Measurements from ENCODE around the gene PLA2G2F. TPM values are rescaled to one million over a fixed set of nuclear protein-coding genes. Genes with fewer than 3 reads are reported as not detected.

Gene PLA2G2F
- total and polyA plus RNA-seq, 2 donors (not counting 3 experiments of a cell fraction or from before 2014, with no cell fraction given): not detected

DNA sequence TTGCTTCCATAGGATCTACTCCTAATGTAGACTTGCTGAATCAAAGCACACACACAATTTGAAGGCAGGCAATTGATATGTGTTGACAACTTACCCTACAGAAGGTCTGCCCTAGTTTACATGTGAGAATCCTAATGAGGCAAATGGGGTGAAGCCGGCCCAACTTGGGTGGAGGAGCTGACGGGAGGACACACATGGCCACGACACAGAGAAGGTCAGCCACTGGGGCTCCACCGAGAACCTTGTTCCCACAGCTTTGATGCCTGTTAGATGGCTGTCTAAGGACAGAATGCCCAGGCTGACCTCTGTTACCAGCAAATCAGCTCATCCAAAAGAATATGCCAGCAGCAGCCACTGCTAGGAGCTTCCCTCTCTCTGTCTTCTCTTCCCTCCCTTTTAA is 18.3 kb upstream of the PLA2G2F start:
- no peak overlapping the region for H3K27ac ChIP-seq (ENCODE audit: insufficient read depth, low read depth, low read length)
- DNase-seq (ENCODE audit: low read depth, low spot score) (no peak), FAIRE-seq (no peak)
- H3K9me1 ChIP-seq (replicated peaks; ENCODE audit: control insufficient read depth, extremely low read depth, insufficient read depth, low read length): no peaks in the 10 kb centered on the region
- H3K79me2 ChIP-seq (ENCODE audit: control insufficient read depth, insufficient read depth, low read length): no peaks in the 10 kb centered on the region
- POLR2A ChIA-PET: no interaction called here
- dilution Hi-C loops (cut with MboI; ENCODE audit: extremely low pct_ligation_motif_present, low sequenced_read_pairs) (no loop called here), intact Hi-C loops (cut with micrococcal nuclease) (no loop called here)
- H3K9me3 ChIP-seq (replicated peaks; ENCODE audit: control insufficient read depth, insufficient read depth, low read length): no peaks in the 10 kb centered on the region
- H4K20me1 ChIP-seq (replicated peaks; ENCODE audit: control insufficient read depth, extremely low read depth, insufficient read depth, low read length): no peaks in the 10 kb centered on the region
- H3K4me1 ChIP-seq (ENCODE audit: control insufficient read depth, extremely low read depth, insufficient read depth, low read length): no peaks in the 10 kb centered on the region
- H3K36me3 ChIP-seq (ENCODE audit: control insufficient read depth in 2 of 2, extremely low read depth in 1 of 2, insufficient read depth in 2 of 2, low read length in 2 of 2): no peaks in the 10 kb centered on the region
- H3K4me2 ChIP-seq (ENCODE audit: insufficient read depth, low read length): no peak overlapping the region
- TF ChIP-seq, protein P1, sequence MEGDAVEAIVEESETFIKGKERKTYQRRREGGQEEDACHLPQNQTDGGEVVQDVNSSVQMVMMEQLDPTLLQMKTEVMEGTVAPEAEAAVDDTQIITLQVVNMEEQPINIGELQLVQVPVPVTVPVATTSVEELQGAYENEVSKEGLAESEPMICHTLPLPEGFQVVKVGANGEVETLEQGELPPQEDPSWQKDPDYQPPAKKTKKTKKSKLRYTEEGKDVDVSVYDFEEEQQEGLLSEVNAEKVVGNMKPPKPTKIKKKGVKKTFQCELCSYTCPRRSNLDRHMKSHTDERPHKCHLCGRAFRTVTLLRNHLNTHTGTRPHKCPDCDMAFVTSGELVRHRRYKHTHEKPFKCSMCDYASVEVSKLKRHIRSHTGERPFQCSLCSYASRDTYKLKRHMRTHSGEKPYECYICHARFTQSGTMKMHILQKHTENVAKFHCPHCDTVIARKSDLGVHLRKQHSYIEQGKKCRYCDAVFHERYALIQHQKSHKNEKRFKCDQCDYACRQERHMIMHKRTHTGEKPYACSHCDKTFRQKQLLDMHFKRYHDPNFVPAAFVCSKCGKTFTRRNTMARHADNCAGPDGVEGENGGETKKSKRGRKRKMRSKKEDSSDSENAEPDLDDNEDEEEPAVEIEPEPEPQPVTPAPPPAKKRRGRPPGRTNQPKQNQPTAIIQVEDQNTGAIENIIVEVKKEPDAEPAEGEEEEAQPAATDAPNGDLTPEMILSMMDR (IDR thresholded peaks at IDR 0.05; ENCODE audit: extremely low read depth in 1 of 2, insufficient read depth in 1 of 2, low read depth in 1 of 2, low read length in 2 of 2): no peak
- TF ChIP-seq POLR2A (IDR thresholded peaks at IDR 0.05; ENCODE audit: low read depth, low read length): no peak
- no peak for TF ChIP-seq GATA2 (IDR thresholded peaks at IDR 0.05; ENCODE audit: insufficient read depth, insufficient read length, low read depth, low read length)
- no peak for TF ChIP-seq POLR2AphosphoS5 (IDR thresholded peaks at IDR 0.05; ENCODE audit: insufficient read depth, low read depth, low read length)
- no peak for TF ChIP-seq EZH2 (IDR thresholded peaks at IDR 0.05; ENCODE audit: borderline replicate concordance, low read depth, low read length, severe bottlenecking)
- TF ChIP-seq, protein P2, sequence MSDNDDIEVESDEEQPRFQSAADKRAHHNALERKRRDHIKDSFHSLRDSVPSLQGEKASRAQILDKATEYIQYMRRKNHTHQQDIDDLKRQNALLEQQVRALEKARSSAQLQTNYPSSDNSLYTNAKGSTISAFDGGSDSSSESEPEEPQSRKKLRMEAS (IDR thresholded peaks at IDR 0.05; ENCODE audit: insufficient read depth, insufficient read length): no peak
- TF ChIP-seq JUN (IDR thresholded peaks at IDR 0.05; ENCODE audit: borderline replicate concordance, insufficient read depth, insufficient read length, low read depth): no peak
- no peak for TF ChIP-seq FOS (IDR thresholded peaks at IDR 0.05; ENCODE audit: borderline replicate concordance, insufficient read depth, low read length)
- no peak for TF ChIP-seq MYC (IDR thresholded peaks at IDR 0.05; ENCODE audit: low read depth, low read length)
- no TSS peak for BruUV-seq (replicated peaks)
- no peak overlapping the region for H2AFZ ChIP-seq (ENCODE audit: low read depth, low read length)
- H3K27me3 ChIP-seq (ENCODE audit: control insufficient read depth in 2 of 2, insufficient read depth in 2 of 2, low read length in 2 of 2): peaks cover 1 to 3% of the 10 kb centered on the region in 2 experiments
- no peak overlapping the region for H3K4me3 ChIP-seq (replicated peaks in 1 of 3; ENCODE audit: insufficient read depth in 1 of 3, low read depth in 1 of 3, low read length in 3 of 3)
- no peak overlapping the region for H3K9ac ChIP-seq (replicated peaks; ENCODE audit: extremely low read depth, insufficient read depth, low read length)
- CTCF ChIA-PET: interaction anchor here (1.1 kb wide), 1 partner anchor 10 kb away, joined by 3 read pairs; no protein-coding TSS in a partner anchor

Measured in endothelial cell of umbilical vein (primary cell).